Left lobe of liver (tissue), 1 donor: ENCODE measurements around the gene APOBEC3G. TPM values are rescaled to one million over a fixed set of nuclear protein-coding genes. Genes with fewer than 3 reads are reported as not detected.

Experiments
- total RNA-seq: library from RNA; stranded (reverse); gene quantifications from one replicate; pipeline ENCODE4 v1.2.1, GENCODE V29; 2021
- donor health status: DM: no; HTN: yes; CAD: no.

Gene APOBEC3G
- total RNA-seq, 1 donor from 2014 or later, result 1.3 TPM

Other genes with a start within 250 kb of the APOBEC3G start
- gene NPTXR, start 233.2 kb upstream of the APOBEC3G start, total RNA-seq, result 0.45 TPM
- gene CBX6, start 205.1 kb upstream of the APOBEC3G start, total RNA-seq, result 16.0 TPM
- gene APOBEC3A, start 119.7 kb upstream of the APOBEC3G start, total RNA-seq, result 0.98 TPM
- gene APOBEC3B, start 94.9 kb upstream of the APOBEC3G start, total RNA-seq, result 0.93 TPM
- gene APOBEC3C, start 63.0 kb upstream of the APOBEC3G start, total RNA-seq, result 2.5 TPM
- 0.83 TPM for gene APOBEC3D, start 56.1 kb upstream of the APOBEC3G start, total RNA-seq
- 3.1 TPM for gene APOBEC3F, start 36.4 kb upstream of the APOBEC3G start, total RNA-seq
- gene APOBEC3H, start 20.0 kb downstream of the APOBEC3G start, total RNA-seq, result not detected
- gene CBX7, start 75.4 kb downstream of the APOBEC3G start, total RNA-seq, result 15.7 TPM
- 0.43 TPM for gene PDGFB, start 167.7 kb downstream of the APOBEC3G start, total RNA-seq
- 862 TPM for gene RPL3, start 242.3 kb downstream of the APOBEC3G start, total RNA-seq